Astrocyte (in vitro differentiated cells and primary cell): ENCODE results near the gene DCC. TPM values are rescaled to one million over a fixed set of nuclear protein-coding genes. Genes with fewer than 3 reads are reported as not detected.

Source experiments
- DNase-seq: peaks from one replicate; pipeline ENCODE4 v3.0.0-alpha.2; 2010; ENCODE audit warnings: low read depth
- FAIRE-seq: peaks from 2 replicates; lab custom pipeline; 2011; peaks lifted over from hg19 to GRCh38; lab: Jason Lieb, UNC
- H2AFZ ChIP-seq: 2 replicates; pipeline ENCODE4 v1.6.0; 2012; ENCODE audit warnings: low read depth, low read length, inconsistent platforms
- H3K27ac ChIP-seq: 2 replicates; pipeline ENCODE4 v1.5.1; 2011; ENCODE audit warnings: low read depth, low read length, inconsistent platforms
- H3K27me3 ChIP-seq: 2 replicates; pipeline ENCODE4 v1.6.0; 2011; ENCODE audit warnings: low read length, inconsistent platforms; ENCODE audit not compliant: insufficient read depth
- H3K36me3 ChIP-seq: 2 replicates; pipeline ENCODE4 v1.5.1; 2011; ENCODE audit warnings: low read length, inconsistent platforms; ENCODE audit not compliant: insufficient read depth
- H3K4me1 ChIP-seq: 2 replicates; pipeline ENCODE4 v1.5.1; 2011; ENCODE audit warnings: low read length, inconsistent platforms; ENCODE audit not compliant: insufficient read depth
- H3K4me2 ChIP-seq: 2 replicates; pipeline ENCODE4 v1.6.0; 2012; ENCODE audit warnings: low read length, inconsistent platforms
- H3K4me3 ChIP-seq: 2 replicates; pipeline ENCODE4 v1.5.1; 2011; ENCODE audit warnings: low read depth, mild to moderate bottlenecking, low read length, inconsistent platforms; ENCODE audit not compliant: insufficient read depth
- H3K79me2 ChIP-seq: 2 replicates; pipeline ENCODE4 v1.6.0; 2012; ENCODE audit warnings: mild to moderate bottlenecking, low read length, inconsistent platforms; ENCODE audit not compliant: insufficient read depth
- H3K9ac ChIP-seq: 2 replicates; pipeline ENCODE4 v1.6.0; 2012; ENCODE audit warnings: mild to moderate bottlenecking, low read length, inconsistent platforms
- H3K9me3 ChIP-seq: 2 replicates; pipeline ENCODE4 v1.5.1; 2012; ENCODE audit warnings: low read depth, mild to moderate bottlenecking, low read length, inconsistent platforms; ENCODE audit not compliant: insufficient read depth
- H4K20me1 ChIP-seq: 2 replicates; pipeline ENCODE4 v1.6.0; 2012; ENCODE audit warnings: low read length, inconsistent platforms; ENCODE audit not compliant: insufficient read depth
- H3K27ac Mint-ChIP-seq: one replicate; pipeline ENCODE4 v1.8.0; 2021; ENCODE audit warnings: mild to moderate bottlenecking, mixed read lengths; ENCODE audit not compliant: unreplicated experiment
- H3K27me3 Mint-ChIP-seq: one replicate; pipeline ENCODE4 v1.8.0; 2021; ENCODE audit warnings: low read depth, mixed read lengths; ENCODE audit not compliant: unreplicated experiment
- H3K36me3 Mint-ChIP-seq: one replicate; pipeline ENCODE4 v1.8.0; 2021; ENCODE audit warnings: low read depth, mixed read lengths; ENCODE audit not compliant: unreplicated experiment
- H3K4me1 Mint-ChIP-seq: one replicate; pipeline ENCODE4 v1.8.0; 2021; ENCODE audit warnings: low read depth, mixed read lengths; ENCODE audit not compliant: unreplicated experiment
- H3K4me3 Mint-ChIP-seq: one replicate; pipeline ENCODE4 v1.8.0; 2021; ENCODE audit warnings: mild to moderate bottlenecking, moderate library complexity, mixed read lengths; ENCODE audit not compliant: unreplicated experiment
- H3K9me3 Mint-ChIP-seq: one replicate; pipeline ENCODE4 v1.8.0; 2021; ENCODE audit warnings: mild to moderate bottlenecking, mixed read lengths; ENCODE audit not compliant: unreplicated experiment
- CTCF ChIP-seq: IDR thresholded peaks from 2 replicates; pipeline ENCODE4 v1.5.1; 2011; ENCODE audit warnings: low read depth, mild to moderate bottlenecking, inconsistent platforms, low read length, moderate library complexity; ENCODE audit not compliant: insufficient read depth
- EZH2 ChIP-seq: IDR thresholded peaks from 2 replicates; pipeline ENCODE4 v1.6.1; 2012; ENCODE audit warnings: mild to moderate bottlenecking, low read length, inconsistent platforms; ENCODE audit not compliant: insufficient read depth
- total RNA-seq: library from RNA; stranded (reverse); gene quantifications from 2 replicates; pipeline ENCODE4 v1.2.1, GENCODE V29; 2021

Gene DCC
- total RNA-seq, 1 donor from 2014 or later, result 2.6 TPM

- H3K9me3 ChIP-seq, result peaks cover 2% of the 10 kb centered on the region
- no peaks in the 10 kb centered on the region for H3K27me3 Mint-ChIP-seq
- no peak overlapping the region for H3K4me3 Mint-ChIP-seq
- no peak overlapping the region for H3K4me2 ChIP-seq
- no peak for DNase-seq
- H3K4me1 Mint-ChIP-seq, result no peaks in the 10 kb centered on the region
- H3K36me3 Mint-ChIP-seq, result no peaks in the 10 kb centered on the region
- H2AFZ ChIP-seq, result no peak overlapping the region
- H4K20me1 ChIP-seq, result no peaks in the 10 kb centered on the region
- no peaks in the 10 kb centered on the region for H3K4me1 ChIP-seq
- H3K27ac Mint-ChIP-seq, result no peak overlapping the region
- H3K9me3 Mint-ChIP-seq, result peaks cover 2% of the 10 kb centered on the region
- H3K79me2 ChIP-seq, result no peaks in the 10 kb centered on the region
- no peak overlapping the region for H3K9ac ChIP-seq
- no peak for FAIRE-seq
- no peak overlapping the region for H3K27ac ChIP-seq
- no peaks in the 10 kb centered on the region for H3K27me3 ChIP-seq
- H3K4me3 ChIP-seq, result no peak overlapping the region
- no peak for TF ChIP-seq CTCF
- H3K36me3 ChIP-seq, result no peaks in the 10 kb centered on the region
These were observed 1213.0 kb downstream of the DCC start for GRCh38 chr18:53553030-53553429.

- H4K20me1 ChIP-seq, result no peaks in the 10 kb centered on the region
- no peaks in the 10 kb centered on the region for H3K79me2 ChIP-seq
- H3K27ac Mint-ChIP-seq, result no peak overlapping the region
- H3K4me1 Mint-ChIP-seq, result no peaks in the 10 kb centered on the region
- no peak for FAIRE-seq
- H3K4me3 ChIP-seq, result no peak overlapping the region
- no peak overlapping the region for H3K9ac ChIP-seq
- TF ChIP-seq EZH2 (no peak), CTCF (no peak)
- no peak overlapping the region for H3K4me3 Mint-ChIP-seq
- no peaks in the 10 kb centered on the region for H3K36me3 Mint-ChIP-seq
- no peaks in the 10 kb centered on the region for H3K27me3 ChIP-seq
- peaks cover 2% of the 10 kb centered on the region for H3K9me3 ChIP-seq
- no peak overlapping the region for H3K4me2 ChIP-seq
- peaks cover 7% of the 10 kb centered on the region for H3K9me3 Mint-ChIP-seq
- no peak overlapping the region for H2AFZ ChIP-seq
- no peaks in the 10 kb centered on the region for H3K36me3 ChIP-seq
- DNase-seq, result no peak
- H3K27ac ChIP-seq, result no peak overlapping the region
- no peaks in the 10 kb centered on the region for H3K27me3 Mint-ChIP-seq
- H3K4me1 ChIP-seq, result no peaks in the 10 kb centered on the region
These were observed 1216.5 kb downstream of the DCC start for GRCh38 chr18:53556450-53556849.

GRCh38 chr18:53560546-53560945, 1220.5 kb downstream of the DCC start:
- Histone ChIP-seq H3K9me3 (no peaks in the 10 kb centered on the region), H3K27ac (no peak overlapping the region), H2AFZ (no peak overlapping the region), H3K4me3 (no peak overlapping the region), H3K4me1 (no peaks in the 10 kb centered on the region), H3K9ac (no peak overlapping the region), H3K27me3 (no peaks in the 10 kb centered on the region), H3K79me2 (no peaks in the 10 kb centered on the region), H3K36me3 (no peaks in the 10 kb centered on the region), H3K4me2 (no peak overlapping the region), H4K20me1 (no peaks in the 10 kb centered on the region)
- DNase-seq (no peak), FAIRE-seq (no peak)
- Mint-ChIP-seq H3K4me3 (no peak overlapping the region), H3K27ac (no peak overlapping the region), H3K36me3 (no peaks in the 10 kb centered on the region), H3K27me3 (no peaks in the 10 kb centered on the region), H3K4me1 (no peaks in the 10 kb centered on the region), H3K9me3 (peaks cover 7% of the 10 kb centered on the region)
- TF ChIP-seq EZH2, result no peak
- no peak for TF ChIP-seq CTCF
